HG03469 (cell line): Measurements from ENCODE around the gene NXNL2.

Experiments
- ATAC-seq: cut with Tn5 transposase; IDR thresholded peaks from one replicate; pipeline ENCODE4 v1.9.1; 2021; ENCODE audit warnings: mild to moderate bottlenecking, moderate library complexity, moderate number of reproducible peaks; ENCODE audit not compliant: unreplicated experiment

Gene NXNL2

GRCh38 chr9:88534456-88535225 lies at the start of gene NXNL2:
Gene NXNL2 (plus strand): TSS chr9:88535178. CDS start chr9:88535435, 257 bp downstream.
- no peak for ATAC-seq

- ATAC-seq: no peak
Observed at GRCh38 chr9:88488166-88488565, 46.8 kb upstream of the NXNL2 start.

GRCh38 chr9:88494983-88495721 lies 39.8 kb upstream of the NXNL2 start:
- no peak for ATAC-seq

GRCh38 chr9:88497224-88497623 lies 37.8 kb upstream of the NXNL2 start:
- ATAC-seq: no peak

- ATAC-seq: no peak
Observed at GRCh38 chr9:88498880-88499279, 36.1 kb upstream of the NXNL2 start.

GRCh38 chr9:88501086-88501485 lies 33.9 kb upstream of the NXNL2 start:
- no peak for ATAC-seq

- ATAC-seq: no peak
Observed at GRCh38 chr9:88502552-88503034, 32.4 kb upstream of the NXNL2 start.

GRCh38 chr9:88503081-88503844 lies 31.7 kb upstream of the NXNL2 start:
- ATAC-seq: no peak

- ATAC-seq: no peak
Observed at GRCh38 chr9:88503845-88504764, 30.9 kb upstream of the NXNL2 start.

- no peak for ATAC-seq
Observed at GRCh38 chr9:88508326-88508725, 26.7 kb upstream of the NXNL2 start.

GRCh38 chr9:88511906-88512305 lies 23.1 kb upstream of the NXNL2 start:
- no peak for ATAC-seq

GRCh38 chr9:88514247-88514646 lies 20.7 kb upstream of the NXNL2 start:
- no peak for ATAC-seq

GRCh38 chr9:88521308-88521707 lies 13.7 kb upstream of the NXNL2 start:
- ATAC-seq: no peak

GRCh38 chr9:88522360-88522759 lies 12.6 kb upstream of the NXNL2 start:
- ATAC-seq: no peak

- no peak for ATAC-seq
Observed at GRCh38 chr9:88523056-88523455, 11.9 kb upstream of the NXNL2 start.

- no peak for ATAC-seq
Observed at GRCh38 chr9:88524911-88525310, 10.1 kb upstream of the NXNL2 start.

- no peak for ATAC-seq
Observed at GRCh38 chr9:88527618-88528017, 7.4 kb upstream of the NXNL2 start.

GRCh38 chr9:88528080-88528790 lies 6.7 kb upstream of the NXNL2 start:
- no peak for ATAC-seq

- no peak for ATAC-seq
Observed at GRCh38 chr9:88529496-88529895, 5.5 kb upstream of the NXNL2 start.

- ATAC-seq: no peak
Observed at GRCh38 chr9:88530051-88530450, 4.9 kb upstream of the NXNL2 start.
